Activated CD4-positive, alpha-beta memory T cell treated with anti-CD3 and anti-CD28 coated beads, Interleukin-2, amount 10 ng/mL, durations not matched to agents 7 days and 5 days (primary cell): ENCODE measurements around the gene ST3GAL4. TPM values are rescaled to one million over a fixed set of nuclear protein-coding genes. Genes with fewer than 3 reads are reported as not detected.
"Not testable (repeated sequence)": the region's sequence is repeated elsewhere in the genome, so short reads cannot be mapped to it uniquely, and the experiment has no call there.

Experiments
- CTCF ChIA-PET: fragments of 350-600 bp; sonication (Branson Sonifier 250); formaldehyde crosslinking; loops from one replicate; lab custom pipeline; 2021; ENCODE audit warnings: antibody characterized with exemption, inconsistent platforms; lab: Charles Lee
- POLR2A ChIA-PET: fragments of 350-600 bp; sonication (Branson Sonifier 250); formaldehyde crosslinking; loops from one replicate; lab custom pipeline; 2021; ENCODE audit warnings: antibody characterized with exemption; lab: Charles Lee
- DNase-seq: peaks from one replicate; pipeline ENCODE4 v3.0.0-alpha.2; 2020
- H3K27ac Mint-ChIP-seq: one replicate; pipeline ENCODE4 v1.8.0; 2021; ENCODE audit warnings: mild to moderate bottlenecking, mixed read lengths
- H3K27me3 Mint-ChIP-seq: one replicate; pipeline ENCODE4 v1.8.0; 2021; ENCODE audit warnings: mixed read lengths
- H3K36me3 Mint-ChIP-seq: one replicate; pipeline ENCODE4 v1.8.0; 2021; ENCODE audit warnings: low read depth, mixed read lengths
- H3K4me1 Mint-ChIP-seq: one replicate; pipeline ENCODE4 v1.8.0; 2021; ENCODE audit warnings: mixed read lengths
- H3K4me3 Mint-ChIP-seq: one replicate; pipeline ENCODE4 v1.8.0; 2021; ENCODE audit warnings: mild to moderate bottlenecking, mixed read lengths
- H3K9me3 Mint-ChIP-seq: one replicate; pipeline ENCODE4 v1.8.0; 2021; ENCODE audit warnings: mixed read lengths
- total RNA-seq, 2 experiments: library from RNA; stranded (reverse); gene quantifications; one replicate each; pipeline ENCODE4 v1.2.3, GENCODE V29; 2021

ST3GAL4 gene
- total RNA-seq, 2 experiments from 2014 or later, result 7.4 to 8.5 TPM

- POLR2A ChIA-PET, result no interaction called here
- DNase-seq, result no peak
- Mint-ChIP-seq H3K4me3 (no peak overlapping the region), H3K9me3 (no peaks in the 10 kb centered on the region), H3K27ac (no peak overlapping the region), H3K36me3 (no peaks in the 10 kb centered on the region), H3K4me1 (peaks cover 2% of the 10 kb centered on the region), H3K27me3 (no peaks in the 10 kb centered on the region)
- CTCF ChIA-PET, result no interaction called here
Measured at GRCh38 chr11:126391286-126391954, 35.9 kb downstream of the ST3GAL4 start.

DNA sequence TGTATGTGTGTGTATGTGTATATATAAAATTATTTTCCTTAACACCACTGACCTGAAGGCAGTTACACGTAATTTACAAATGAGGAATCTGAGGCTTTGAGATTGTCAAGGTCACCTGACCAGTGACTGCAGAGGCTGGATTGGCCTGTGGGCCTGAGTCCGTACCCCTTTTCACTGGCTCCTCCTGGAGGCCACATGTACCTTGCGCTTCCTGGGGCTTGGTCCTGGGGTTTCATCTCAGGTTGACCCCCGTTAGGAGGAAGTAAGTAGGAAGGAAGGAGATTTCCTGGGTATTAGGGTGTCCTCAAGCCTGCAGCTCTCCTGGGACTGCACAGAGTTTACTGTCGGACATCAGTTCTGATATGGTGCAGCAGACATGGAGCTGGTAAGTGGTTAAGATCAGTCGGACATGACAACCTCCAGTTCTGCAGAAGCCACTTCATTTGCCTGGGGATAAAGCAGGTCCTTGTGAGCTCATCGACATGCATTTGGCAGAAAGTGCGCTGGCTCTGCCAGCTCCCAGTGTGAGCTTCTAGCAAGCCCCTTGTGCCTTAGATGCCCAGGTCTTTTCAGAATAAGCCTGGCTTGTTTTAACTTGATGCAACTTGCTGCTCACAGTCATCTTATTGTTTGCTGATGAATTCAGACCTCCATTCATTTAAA lies 36.6 kb downstream of the ST3GAL4 start:
- no peaks in the 10 kb centered on the region for H3K27me3 Mint-ChIP-seq
- peaks cover 2% of the 10 kb centered on the region for H3K4me1 Mint-ChIP-seq
- no peaks in the 10 kb centered on the region for H3K9me3 Mint-ChIP-seq
- DNase-seq, result no peak
- H3K27ac Mint-ChIP-seq, result no peak overlapping the region
- ChIA-PET CTCF (no interaction called here), POLR2A (no interaction called here)
- H3K36me3 Mint-ChIP-seq, result no peaks in the 10 kb centered on the region
- no peak overlapping the region for H3K4me3 Mint-ChIP-seq

DNA sequence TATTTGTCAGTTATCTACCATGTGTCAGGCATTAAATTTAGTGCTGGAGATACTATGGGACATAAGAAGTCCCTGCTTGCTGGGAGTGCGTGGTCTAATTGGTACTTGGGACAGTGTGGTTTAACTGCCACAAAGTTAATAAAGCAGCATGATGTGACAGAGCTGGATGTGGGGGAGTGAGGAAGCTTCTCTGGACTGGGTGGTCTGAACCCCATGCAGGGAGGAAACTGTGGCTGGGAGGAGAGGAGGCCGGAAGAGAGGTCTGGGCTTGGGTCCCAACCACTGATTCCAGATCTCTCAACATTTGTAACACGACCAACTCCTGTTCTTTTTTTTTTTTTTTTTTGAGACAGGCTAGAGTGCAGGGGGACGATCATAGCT lies 37.1 kb downstream of the ST3GAL4 start:
- Mint-ChIP-seq H3K4me1 (peaks cover 2% of the 10 kb centered on the region), H3K36me3 (no peaks in the 10 kb centered on the region), H3K4me3 (no peak overlapping the region), H3K9me3 (no peaks in the 10 kb centered on the region), H3K27me3 (no peaks in the 10 kb centered on the region), H3K27ac (no peak overlapping the region)
- POLR2A ChIA-PET, result no interaction called here
- CTCF ChIA-PET, result no interaction called here
- DNase-seq, result no peak

GRCh38 chr11:126393143-126393542 lies 37.7 kb downstream of the ST3GAL4 start:
- ChIA-PET CTCF (no interaction called here), POLR2A (no interaction called here)
- no peak for DNase-seq
- no peak overlapping the region for H3K4me3 Mint-ChIP-seq
- no peaks in the 10 kb centered on the region for H3K27me3 Mint-ChIP-seq
- no peaks in the 10 kb centered on the region for H3K36me3 Mint-ChIP-seq
- H3K4me1 Mint-ChIP-seq, result peaks cover 2% of the 10 kb centered on the region
- no peaks in the 10 kb centered on the region for H3K9me3 Mint-ChIP-seq
- no peak overlapping the region for H3K27ac Mint-ChIP-seq

GRCh38 chr11:126394036-126394435 lies 38.5 kb downstream of the ST3GAL4 start:
- Mint-ChIP-seq H3K9me3 (no peaks in the 10 kb centered on the region), H3K4me1 (peaks cover 2% of the 10 kb centered on the region), H3K36me3 (no peaks in the 10 kb centered on the region), H3K4me3 (no peak overlapping the region), H3K27ac (no peak overlapping the region), H3K27me3 (no peaks in the 10 kb centered on the region)
- ChIA-PET POLR2A (no interaction called here), CTCF (no interaction called here)
- DNase-seq, result no peak

DNA sequence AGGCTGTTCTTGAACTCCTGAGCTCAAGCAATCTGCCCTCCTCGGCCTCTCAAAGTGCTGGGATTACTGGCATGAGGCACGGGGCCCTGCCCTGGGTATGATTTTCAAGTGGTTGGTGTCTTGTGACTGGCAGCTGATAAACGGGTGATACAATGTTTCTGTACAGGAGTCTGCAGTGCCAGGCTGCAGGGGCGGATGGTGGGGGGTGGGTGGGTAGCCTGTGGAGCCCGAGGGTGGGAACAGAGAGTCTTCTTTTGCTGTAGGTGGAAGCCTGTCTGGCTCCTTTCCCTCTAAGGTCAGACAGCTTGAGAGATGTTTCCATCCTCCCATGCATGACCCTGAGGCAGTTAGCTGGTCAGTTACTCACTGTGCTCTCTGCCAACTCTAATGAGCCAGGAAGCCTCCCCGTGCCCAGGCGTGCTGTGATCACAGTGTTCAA lies 39.2 kb downstream of the ST3GAL4 start:
- H3K36me3 Mint-ChIP-seq, H3K27ac Mint-ChIP-seq, H3K4me1 Mint-ChIP-seq, H3K9me3 Mint-ChIP-seq, H3K27me3 Mint-ChIP-seq, CTCF ChIA-PET, H3K4me3 Mint-ChIP-seq, POLR2A ChIA-PET, DNase-seq: not testable (repeated sequence)

DNA sequence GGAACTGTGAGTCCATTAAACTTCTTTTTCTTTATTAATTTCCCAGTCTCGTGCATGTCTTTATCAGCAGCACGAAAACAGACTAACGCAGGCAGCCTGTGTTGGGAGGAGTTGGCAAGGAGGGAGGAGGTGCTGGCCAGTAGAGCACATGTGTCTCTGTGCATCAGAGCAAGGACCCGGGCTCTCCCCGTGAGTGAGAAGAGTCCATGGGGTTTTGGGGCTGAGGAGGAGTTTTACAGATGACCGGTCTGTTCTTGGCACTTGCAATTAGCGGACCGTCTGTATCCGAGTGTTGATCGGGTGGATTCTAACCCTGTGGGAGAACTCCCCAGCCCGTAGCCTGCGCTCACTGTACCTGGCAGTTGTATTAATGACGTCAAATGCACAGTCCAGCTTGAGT lies 40.3 kb downstream of the ST3GAL4 start:
- H3K4me3 Mint-ChIP-seq, H3K4me1 Mint-ChIP-seq, H3K27ac Mint-ChIP-seq, DNase-seq, CTCF ChIA-PET, H3K27me3 Mint-ChIP-seq, H3K9me3 Mint-ChIP-seq, POLR2A ChIA-PET, H3K36me3 Mint-ChIP-seq: not testable (repeated sequence)

DNA sequence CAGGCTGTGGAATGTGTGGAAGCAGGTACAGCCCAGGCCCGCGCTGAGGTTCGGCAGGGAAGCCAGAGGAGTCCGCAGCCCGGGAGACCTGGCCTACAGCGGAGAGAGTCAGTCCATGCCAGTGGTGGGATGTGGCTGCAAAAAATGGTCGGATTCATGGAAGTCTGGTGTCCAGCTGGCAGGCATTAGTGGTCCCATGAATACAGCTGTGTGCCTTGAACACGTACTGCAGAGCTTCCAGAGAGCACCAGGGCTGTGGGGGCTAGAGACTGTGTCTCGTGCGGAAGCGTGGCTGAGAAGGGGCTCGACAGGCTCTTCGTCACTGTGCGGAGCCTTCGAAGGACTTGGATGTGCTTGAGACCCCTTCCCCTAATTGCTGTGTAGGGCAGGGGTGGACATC lies 40.8 kb downstream of the ST3GAL4 start:
- POLR2A ChIA-PET, CTCF ChIA-PET, H3K9me3 Mint-ChIP-seq, H3K27ac Mint-ChIP-seq, H3K4me3 Mint-ChIP-seq, H3K4me1 Mint-ChIP-seq, H3K27me3 Mint-ChIP-seq, H3K36me3 Mint-ChIP-seq, DNase-seq: not testable (repeated sequence)

DNA sequence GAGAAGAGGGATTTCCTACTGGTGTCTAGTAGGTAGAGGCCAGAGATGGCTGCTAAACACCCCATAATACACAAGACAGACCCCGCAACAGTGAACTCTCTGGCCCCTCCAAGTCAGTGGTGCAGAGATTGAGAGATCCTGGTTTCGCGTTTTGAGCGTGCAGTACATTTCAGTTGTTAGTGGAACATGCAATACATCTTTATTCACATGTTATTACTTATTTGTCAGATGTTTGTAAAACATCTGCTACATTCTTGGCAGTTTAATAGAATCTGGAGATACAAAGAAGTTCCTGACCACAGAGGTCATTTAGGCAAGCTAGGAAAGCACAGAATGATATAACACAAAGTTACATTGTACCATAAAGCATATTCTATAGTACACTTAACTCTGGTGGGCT lies 41.5 kb downstream of the ST3GAL4 start:
- CTCF ChIA-PET, result no interaction called here
- POLR2A ChIA-PET, result no interaction called here
- no peak overlapping the region for H3K4me3 Mint-ChIP-seq

GRCh38 chr11:126398296-126398695 lies 42.8 kb downstream of the ST3GAL4 start:
- Mint-ChIP-seq H3K9me3 (no peaks in the 10 kb centered on the region), H3K27ac (no peak overlapping the region), H3K4me1 (no peaks in the 10 kb centered on the region), H3K27me3 (no peaks in the 10 kb centered on the region), H3K4me3 (no peak overlapping the region), H3K36me3 (no peaks in the 10 kb centered on the region)
- POLR2A ChIA-PET, result no interaction called here
- CTCF ChIA-PET, result interaction anchor here (1.4 kb wide), 1 partner anchor 87 kb away, joined by 4 read pairs; no protein-coding TSS in a partner anchor
- DNase-seq, result no peak

More for the DNA sequence above, 41.5 kb downstream of the ST3GAL4 start:
- H3K27ac Mint-ChIP-seq, result no peak overlapping the region
- H3K9me3 Mint-ChIP-seq, result no peaks in the 10 kb centered on the region
- H3K4me1 Mint-ChIP-seq, result peaks cover 2% of the 10 kb centered on the region
- no peak for DNase-seq
- H3K27me3 Mint-ChIP-seq, result no peaks in the 10 kb centered on the region
- H3K36me3 Mint-ChIP-seq, result no peaks in the 10 kb centered on the region

- Mint-ChIP-seq H3K36me3 (no peaks in the 10 kb centered on the region), H3K4me3 (no peak overlapping the region), H3K9me3 (no peaks in the 10 kb centered on the region), H3K4me1 (no peaks in the 10 kb centered on the region), H3K27ac (no peak overlapping the region), H3K27me3 (no peaks in the 10 kb centered on the region)
- ChIA-PET CTCF (interaction anchor here (0.8 to 1.4 kb wide), 2 partner anchors 82 to 88 kb away, joined by 3 to 4 read pairs; no protein-coding TSS in a partner anchor), POLR2A (no interaction called here)
- no peak for DNase-seq
Measured at GRCh38 chr11:126398721-126399120, 43.2 kb downstream of the ST3GAL4 start.

GRCh38 chr11:126400019-126400418 lies 44.5 kb downstream of the ST3GAL4 start:
- H3K36me3 Mint-ChIP-seq, result no peaks in the 10 kb centered on the region
- ChIA-PET CTCF (no interaction called here), POLR2A (no interaction called here)
- H3K4me3 Mint-ChIP-seq, result no peak overlapping the region
- no peaks in the 10 kb centered on the region for H3K27me3 Mint-ChIP-seq
- no peaks in the 10 kb centered on the region for H3K9me3 Mint-ChIP-seq
- no peak for DNase-seq
- no peaks in the 10 kb centered on the region for H3K4me1 Mint-ChIP-seq
- H3K27ac Mint-ChIP-seq, result no peak overlapping the region

GRCh38 chr11:126400479-126400878 lies 45.0 kb downstream of the ST3GAL4 start:
- H3K4me1 Mint-ChIP-seq, result no peaks in the 10 kb centered on the region
- ChIA-PET POLR2A (no interaction called here), CTCF (no interaction called here)
- no peaks in the 10 kb centered on the region for H3K9me3 Mint-ChIP-seq
- H3K36me3 Mint-ChIP-seq, result no peaks in the 10 kb centered on the region
- no peaks in the 10 kb centered on the region for H3K27me3 Mint-ChIP-seq
- no peak overlapping the region for H3K4me3 Mint-ChIP-seq
- no peak overlapping the region for H3K27ac Mint-ChIP-seq
- no peak for DNase-seq
